Measurements from ENCODE around the gene ULK1.
A peak's percentile ranks its signal among the peaks of the same experiment; 100 is the strongest.

- TF ChIP-seq NFIC (IDR thresholded peaks at IDR 0.05) (peak; percentile 84), FOXM1 (IDR thresholded peaks at IDR 0.05; ENCODE audit: borderline replicate concordance, low read depth) (no peak; the same call in 1 of the 2 replicates), CREB1 (IDR thresholded peaks at IDR 0.05; ENCODE audit: low read depth) (no peak), REST (IDR thresholded peaks at IDR 0.05; ENCODE audit: low read depth) (peak; percentile 71), EP300 (IDR thresholded peaks at IDR 0.05; ENCODE audit: borderline replicate concordance) (peak; percentile 64; the same call in 1 of the 2 replicates)
Observed at GRCh38 chr12:131901431-131902331, 7.3 kb downstream of the ULK1 start.
